ENCODE measurements around the gene FTO.

- TF ChIP-seq POLR2AphosphoS5 (IDR thresholded peaks at IDR 0.05; ENCODE audit: borderline replicate concordance, low read depth, low read length) = no peak
- no peak for TF ChIP-seq EZH2 (IDR thresholded peaks at IDR 0.05)
- TF ChIP-seq FOXP2 (optimal IDR thresholded peaks at IDR 0.05; ENCODE audit: control extremely low read depth, extremely low read length, insufficient read depth) = no peak
Measured at GRCh38 chr16:53955221-53955875, 251.4 kb downstream of the FTO start.

Data from SK-N-MC (cell line).